ENCODE data around the gene SCLY.

The SCLY gene

GRCh38 chr2:238097988-238098871, 37.4 kb downstream of the SCLY start:
- DNase-seq (ENCODE audit: low read depth): no peak

- no peak for DNase-seq (ENCODE audit: low read depth)
Observed at GRCh38 chr2:238098901-238099713, 38.3 kb downstream of the SCLY start.

GRCh38 chr2:238099714-238100048, 38.9 kb downstream of the SCLY start:
- no peak for DNase-seq (ENCODE audit: low read depth)

- DNase-seq (ENCODE audit: low read depth): no peak
Observed at GRCh38 chr2:238100049-238100820, 39.4 kb downstream of the SCLY start, which contains the start of gene ESPNL. TSS of gene ESPNL (plus strand) at chr2:238100340. CDS start at chr2:238100420, 80 bp downstream.

- DNase-seq (ENCODE audit: low read depth): no peak
Observed at GRCh38 chr2:238100821-238101771, 40.3 kb downstream of the SCLY start.

- DNase-seq (ENCODE audit: low read depth): no peak
Observed at GRCh38 chr2:238101891-238102841, 41.4 kb downstream of the SCLY start.

- DNase-seq (ENCODE audit: low read depth): no peak
Observed at GRCh38 chr2:238102865-238103264, 42.1 kb downstream of the SCLY start.

GRCh38 chr2:238103465-238104225, 42.8 kb downstream of the SCLY start:
- no peak for DNase-seq (ENCODE audit: low read depth)

- no peak for DNase-seq (ENCODE audit: low read depth)
Observed at GRCh38 chr2:238104226-238104690, 43.5 kb downstream of the SCLY start.

- no peak for DNase-seq (ENCODE audit: low read depth)
Observed at GRCh38 chr2:238104691-238105371, 44.0 kb downstream of the SCLY start.

GRCh38 chr2:238105506-238106338, 44.9 kb downstream of the SCLY start:
- no peak for DNase-seq (ENCODE audit: low read depth)

- no peak for DNase-seq (ENCODE audit: low read depth)
Observed at GRCh38 chr2:238106339-238106697, 45.5 kb downstream of the SCLY start.

- no peak for DNase-seq (ENCODE audit: low read depth)
Observed at GRCh38 chr2:238106698-238107524, 46.1 kb downstream of the SCLY start.

- no peak for DNase-seq (ENCODE audit: low read depth)
Observed at GRCh38 chr2:238107525-238108422, 47.0 kb downstream of the SCLY start.

- no peak for DNase-seq (ENCODE audit: low read depth)
Observed at GRCh38 chr2:238108423-238109183, 47.8 kb downstream of the SCLY start.
